Motor neuron (in vitro differentiated cells): ENCODE results near the gene FAM43B. TPM values are rescaled to one million over a fixed set of nuclear protein-coding genes. Genes with fewer than 3 reads are reported as not detected.

Experiments used
- ATAC-seq, 8 experiments: fragments of 200-7000 bp; cut with Tn5 transposase; replicated peaks in 6 of 8; 2 replicates each; pipeline ENCODE4 v1.8.0; 2021; ENCODE audit warnings: mild to moderate bottlenecking in 8 of 8, moderate library complexity in 8 of 8
- H3K27ac ChIP-seq, 2 donors: fragments of 250-450 bp; sonication (Bioruptor Pico); 2 replicates each; pipeline ENCODE4 v1.9.0; 2021; ENCODE audit warnings: antibody characterized with exemption in 2 of 2, mild to moderate bottlenecking in 2 of 2, moderate library complexity in 1 of 2
- H3K4me1 ChIP-seq, 2 donors: fragments of 250-450 bp; sonication (Bioruptor Pico); replicated peaks in 1 of 2; 2 replicates each; pipeline ENCODE4 v1.6.1; 2021; ENCODE audit warnings: antibody characterized with exemption in 2 of 2, mild to moderate bottlenecking in 2 of 2, moderate library complexity in 1 of 2
- H3K4me3 ChIP-seq, 5 donors: fragments of 250-450 bp; sonication (Bioruptor Pico); 2 replicates each; pipeline ENCODE4 v1.9.0; 2021; ENCODE audit warnings: antibody characterized with exemption in 5 of 5, mild to moderate bottlenecking in 5 of 5, moderate library complexity in 4 of 5
- WGBS, 10 experiments: fragments of 450-650 bp; shearing (Covaris generic); methylation state at CpG; one replicate each; pipeline ENCODE4 v1.0.0; 2022; 5-methylcytosine and 5-hydroxymethylcytosine counted together
- in situ Hi-C, 9 experiments: fragments of 400-800 bp; cut with MboI; loops; one replicate each; pipeline ENCODE4 v1.15.0; 2021; ENCODE audit warnings: low sequenced_read_pairs in 9 of 9, low pct_unique_long_range_greater_than_20kb in 2 of 9; ENCODE audit not compliant: unreplicated experiment in 9 of 9
- total RNA-seq, 8 experiments: library from RNA; unstranded; fragments of 300-600 nt; gene quantifications; 2 replicates each; pipeline versions ENCODE4 v1.2.3 to v1.2.4, GENCODE V29; 2022

FAM43B gene
- total RNA-seq, 8 experiments from 2014 or later: 0.13 to 4.1 (median 1.8) TPM

DNA sequence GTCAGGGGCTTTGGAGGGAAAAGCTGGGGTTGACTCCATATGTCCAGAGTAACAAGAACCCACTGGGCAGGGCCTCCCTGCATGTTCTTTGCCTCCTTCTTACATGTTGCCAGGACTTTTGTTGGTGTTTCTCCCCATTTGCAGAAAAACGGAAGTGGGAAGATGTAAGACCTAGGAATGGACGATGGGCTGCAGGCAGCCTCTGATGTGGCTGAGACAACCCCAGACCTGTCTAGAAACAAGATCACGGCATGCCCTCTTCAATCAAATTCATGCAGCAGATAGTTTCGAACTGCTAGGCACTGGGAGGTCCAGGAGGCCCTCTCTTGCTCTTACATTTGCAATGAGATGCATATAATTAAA, 3.4 kb downstream of the FAM43B start:
- Histone ChIP-seq H3K4me1 (peaks cover 5 to 13% of the 10 kb centered on the region in 2 donors), H3K4me3 (no peak overlapping the region), H3K27ac (no peak overlapping the region)
- WGBS, 10 experiments: 26 to 93% (median 59%) methylated on average over 1 to 3 of the region's 4 CpGs
- ATAC-seq: no peak
- in situ Hi-C loops: no loop called here

DNA sequence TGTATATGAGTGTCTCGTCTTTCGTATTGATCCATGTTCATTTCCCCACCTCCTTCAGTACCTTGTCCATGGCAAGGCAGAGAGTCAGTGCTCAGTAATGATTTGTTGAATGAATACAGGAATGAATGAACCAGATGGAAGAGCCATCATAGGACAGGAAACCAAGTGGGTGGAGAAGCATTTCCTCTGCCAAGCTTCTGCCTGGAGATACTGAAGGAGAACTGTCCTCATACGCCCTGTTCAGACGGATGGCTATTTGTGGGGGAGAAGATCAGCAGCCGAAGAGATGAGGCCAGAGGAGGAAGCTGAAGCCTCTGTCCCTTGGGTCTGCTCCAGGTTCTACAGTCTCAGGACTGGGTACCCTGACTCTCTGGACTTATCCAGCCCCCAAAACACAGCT, 5.8 kb downstream of the FAM43B start:
- 15 to 88% (median 80%) methylated on average over 3 to 5 of the region's 5 CpGs; no CpG with 5 or more reads in 5 of the 10 experiments for WGBS, 10 experiments
- peak in 2 of 8 experiments; percentile 72 to 73 for ATAC-seq
- Histone ChIP-seq H3K4me3 (no peak overlapping the region), H3K4me1 (peaks cover 5 to 10% of the 10 kb centered on the region in 2 donors), H3K27ac (no peak overlapping the region)
- in situ Hi-C loops: no loop called here

DNA sequence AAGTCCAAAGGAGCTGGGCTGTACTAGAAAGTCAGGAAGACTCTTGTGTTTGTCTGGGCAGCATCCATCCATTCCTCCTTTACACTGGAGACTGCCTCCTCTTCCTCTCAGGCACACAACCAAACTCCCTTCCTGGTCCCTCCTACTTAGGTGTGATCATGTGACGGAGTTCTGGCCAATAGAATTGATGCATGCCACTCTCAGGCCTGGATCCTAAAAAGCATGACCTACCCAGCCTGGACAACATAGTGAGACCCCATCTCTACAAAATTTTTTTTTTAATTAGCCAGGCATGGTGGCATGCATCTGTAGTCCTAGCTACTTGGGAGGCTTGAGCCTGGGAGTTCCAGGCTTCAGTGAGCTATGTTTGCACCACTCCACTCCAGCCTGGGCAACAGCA, 8.6 kb downstream of the FAM43B start:
- Histone ChIP-seq H3K4me3 (no peak overlapping the region), H3K27ac (no peak overlapping the region), H3K4me1 (no peaks in the 10 kb centered on the region)
- in situ Hi-C loops: no loop called here
- no peak for ATAC-seq
- WGBS, 10 experiments: 0 to 63% (median 20%) methylated on average over 1 of the region's 1 CpG; no CpG with 5 or more reads in 5 of the 10 experiments

DNA sequence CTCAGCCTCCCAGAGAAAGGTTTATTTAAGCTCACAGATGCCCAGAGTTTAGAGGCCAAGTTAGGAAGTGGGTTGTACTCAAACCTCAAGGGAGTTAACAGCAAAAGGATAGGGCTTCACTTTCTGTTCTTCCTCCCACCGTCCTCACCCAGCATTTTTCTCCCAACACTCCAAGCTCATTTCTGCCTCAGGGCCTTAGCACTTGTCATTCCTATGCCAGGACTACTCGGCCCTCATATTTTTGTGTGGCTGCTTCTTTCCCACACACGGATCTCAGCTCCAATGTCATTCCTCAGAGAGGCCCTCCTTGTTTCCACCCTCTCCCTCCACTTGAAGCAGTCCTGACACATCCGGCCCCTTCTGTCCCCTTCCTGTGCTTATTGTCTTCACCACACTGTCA, 12.9 kb downstream of the FAM43B start:
- no peak overlapping the region for H3K4me3 ChIP-seq
- no peaks in the 10 kb centered on the region for H3K4me1 ChIP-seq
- H3K27ac ChIP-seq: no peak overlapping the region
- no peak for ATAC-seq
- in situ Hi-C loops: no loop called here
- WGBS, 10 experiments: 46 to 80% (median 60%) methylated on average over 1 to 4 of the region's 4 CpGs; no CpG with 5 or more reads in 2 of the 10 experiments

- in situ Hi-C loops: no loop called here
- 20 to 100% (median 81%) methylated on average over 1 to 4 of the region's 4 CpGs; no CpG with 5 or more reads in 4 of the 10 experiments for WGBS, 10 experiments
- no peak for ATAC-seq
- Histone ChIP-seq H3K27ac (no peak overlapping the region), H3K4me3 (no peak overlapping the region), H3K4me1 (no peaks in the 10 kb centered on the region)
These were observed 17.2 kb downstream of the FAM43B start for GRCh38 chr1:20569523-20570098.

DNA sequence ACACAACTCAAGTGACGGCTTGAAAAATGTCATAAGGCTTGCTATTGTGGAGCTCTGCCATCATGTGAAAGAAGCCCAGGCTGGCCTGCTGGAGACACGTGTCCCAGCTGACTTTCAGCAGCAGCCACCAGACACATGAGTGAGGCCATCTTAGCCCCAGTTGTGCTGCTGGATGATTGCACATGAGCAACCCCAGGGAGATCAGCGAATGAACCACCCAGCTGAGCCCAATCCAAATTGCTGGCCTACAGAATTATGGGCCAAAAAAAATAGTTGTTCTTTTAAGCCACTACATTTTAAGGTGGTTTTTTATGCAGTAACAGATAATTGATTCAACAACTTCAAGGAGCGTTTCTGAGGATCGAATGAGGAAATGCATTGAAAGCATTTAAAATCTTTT, 19.1 kb downstream of the FAM43B start:
- 30 to 100% (median 79%) methylated on average over 1 to 5 of the region's 5 CpGs; no CpG with 5 or more reads in 2 of the 10 experiments for whole genome bisulfite sequencing, 10 experiments

DNA sequence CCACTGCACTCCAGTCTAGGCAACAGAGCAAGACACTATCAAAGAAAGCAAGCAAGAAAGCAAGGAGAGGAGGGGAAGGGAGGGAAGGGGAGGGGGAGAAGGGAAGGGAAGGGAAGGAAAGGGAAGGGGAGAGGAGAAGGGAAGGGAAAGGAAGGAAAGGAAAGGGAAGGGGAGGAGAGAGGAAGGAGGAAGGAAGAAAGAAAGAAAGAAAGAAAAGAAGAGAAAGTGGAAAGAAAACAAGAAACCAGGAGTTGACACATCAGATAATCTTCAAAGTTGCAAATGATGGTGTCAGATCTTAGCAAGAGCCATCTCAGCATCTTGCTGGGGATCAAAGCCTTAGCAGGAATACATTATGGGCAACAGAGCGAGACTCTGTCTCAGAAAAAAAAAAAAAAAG, 21.6 kb downstream of the FAM43B start:
- H3K4me3 ChIP-seq: no peak overlapping the region
- no peak overlapping the region for H3K27ac ChIP-seq
- no peak for ATAC-seq
- 2 to 73% (median 52%) methylated on average over 1 of the region's 1 CpG; no CpG with 5 or more reads in 4 of the 10 experiments for WGBS, 10 experiments
- in situ Hi-C loops: no loop called here
- no peaks in the 10 kb centered on the region for H3K4me1 ChIP-seq

More for the DNA sequence above, 19.1 kb downstream of the FAM43B start:
- no peak overlapping the region for H3K27ac ChIP-seq
- H3K4me1 ChIP-seq: no peaks in the 10 kb centered on the region
- ATAC-seq: no peak
- in situ Hi-C loops: no loop called here
- no peak overlapping the region for H3K4me3 ChIP-seq

DNA sequence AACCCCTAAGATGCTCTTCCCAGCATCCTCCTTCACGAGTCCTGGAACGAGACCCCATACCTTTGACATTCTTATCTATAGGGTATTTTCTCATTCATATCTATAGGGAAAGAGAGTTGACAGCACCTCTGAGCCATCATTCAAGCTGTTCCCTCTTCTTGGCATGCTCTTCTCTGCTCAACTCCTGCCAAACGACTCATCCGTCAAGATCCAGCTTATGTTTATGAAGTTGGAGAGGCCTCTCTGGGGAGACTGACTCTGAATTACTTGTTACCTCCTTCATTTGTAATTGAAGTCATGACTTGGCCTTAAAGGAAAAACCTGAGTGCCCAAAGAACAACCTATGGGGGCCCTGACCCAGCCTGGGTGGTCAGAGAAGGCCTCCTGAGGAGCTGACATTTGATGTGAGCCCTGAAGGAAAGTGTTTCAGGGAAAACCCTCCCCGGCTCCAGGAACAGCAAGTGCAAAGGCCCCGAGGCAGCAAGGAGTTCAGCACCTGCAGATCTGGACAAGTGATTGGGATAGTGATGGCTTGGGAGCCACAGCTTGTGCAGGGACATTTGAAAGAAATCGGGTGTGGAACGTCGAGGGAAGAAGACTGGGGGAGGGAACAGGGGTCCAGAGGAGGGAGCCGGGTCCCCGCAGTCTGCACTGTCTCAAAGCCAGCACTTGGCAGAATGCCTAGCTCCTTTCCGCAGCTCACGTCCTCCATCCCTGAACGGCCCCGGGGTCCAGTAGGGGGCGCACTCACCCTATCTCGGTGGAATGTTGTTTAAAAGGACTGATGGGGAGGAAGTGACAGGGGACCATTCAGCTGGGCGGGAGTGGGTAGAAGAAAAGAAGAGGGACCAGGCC, 22.5 kb downstream of the FAM43B start:
- H3K4me3 ChIP-seq: no peak overlapping the region
- ATAC-seq: peak in 5 of 8 experiments; percentile 9 to 100 (median 93)
- H3K27ac ChIP-seq: no peak overlapping the region
- in situ Hi-C loops: no loop called here
- H3K4me1 ChIP-seq: no peaks in the 10 kb centered on the region
- WGBS, 10 experiments: 0 to 50% (median 29%) methylated on average over 2 to 14 of the region's 18 CpGs; no CpG with 5 or more reads in 1 of the 10 experiments

DNA sequence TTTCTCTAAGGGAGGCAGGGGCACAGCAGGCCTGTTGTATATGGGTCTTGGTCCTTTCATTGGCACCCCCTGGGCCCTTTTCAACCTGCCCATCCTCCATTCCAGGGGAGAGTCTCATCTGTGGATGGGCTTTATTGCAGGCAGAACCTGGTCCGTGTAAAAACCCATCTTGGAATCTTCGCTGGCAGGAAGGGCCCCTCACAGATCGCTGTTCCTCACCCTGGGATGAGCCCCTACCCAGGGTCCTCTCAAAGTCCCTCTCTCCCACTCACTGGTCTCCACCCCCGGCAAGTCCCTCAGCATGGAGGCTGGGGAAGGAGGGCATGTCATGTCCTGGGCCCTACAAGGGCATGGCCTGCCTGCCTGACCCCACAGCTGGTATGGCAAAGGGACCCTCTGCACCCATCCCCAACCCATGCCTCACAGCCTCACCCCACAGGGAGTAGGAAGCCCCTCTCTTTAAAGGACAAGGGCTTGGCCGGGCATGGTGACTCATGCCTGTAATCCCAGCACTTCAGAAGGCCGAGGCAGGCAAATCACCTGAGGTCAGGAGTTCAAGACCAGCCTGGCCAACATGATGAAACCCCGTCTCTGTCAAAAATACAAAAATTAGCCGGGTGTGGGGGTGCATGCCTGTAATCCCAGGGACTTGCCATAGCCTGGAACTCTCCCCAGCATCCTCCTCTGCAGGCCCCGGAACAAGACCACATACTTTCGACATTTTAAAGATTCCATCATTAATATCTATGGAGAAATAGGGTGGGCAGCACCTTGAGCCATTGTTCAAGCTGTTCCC, 23.4 kb downstream of the FAM43B start:
- H3K4me1 ChIP-seq: no peaks in the 10 kb centered on the region
- no peak for ATAC-seq
- H3K4me3 ChIP-seq: no peak overlapping the region
- in situ Hi-C loops: no loop called here
- WGBS, 10 experiments: 20 to 71% (median 63%) methylated on average over 1 to 8 of the region's 10 CpGs; no CpG with 5 or more reads in 1 of the 10 experiments
- H3K27ac ChIP-seq: no peak overlapping the region

- H3K27ac ChIP-seq: no peak overlapping the region
- no peak for ATAC-seq
- no peak overlapping the region for H3K4me3 ChIP-seq
- no peaks in the 10 kb centered on the region for H3K4me1 ChIP-seq
- 57 to 100% (median 82%) methylated on average over 1 to 3 of the region's 3 CpGs for WGBS, 10 experiments
- in situ Hi-C loops: no loop called here
These were observed 25.7 kb downstream of the FAM43B start for GRCh38 chr1:20578062-20578461.

- Histone ChIP-seq H3K4me1 (no peaks in the 10 kb centered on the region), H3K27ac (no peak overlapping the region), H3K4me3 (no peak overlapping the region)
- in situ Hi-C loops: no loop called here
- ATAC-seq: no peak
- 19 to 80% (median 70%) methylated on average over 1 to 13 of the region's 13 CpGs; no CpG with 5 or more reads in 1 of the 10 experiments for WGBS, 10 experiments
These were observed 26.5 kb downstream of the FAM43B start for GRCh38 chr1:20578721-20579395.

GRCh38 chr1:20584890-20585289, 32.5 kb downstream of the FAM43B start:
- ATAC-seq: no peak
- WGBS, 10 experiments: 63 to 100% (median 100%) methylated on average over 1 to 2 of the region's 2 CpGs; no CpG with 5 or more reads in 5 of the 10 experiments
- no peak overlapping the region for H3K27ac ChIP-seq
- H3K4me1 ChIP-seq: peaks cover 0 to 2% of the 10 kb centered on the region in 2 donors
- H3K4me3 ChIP-seq: no peak overlapping the region
- in situ Hi-C loops: no loop called here
